C1 segment of cervical spinal cord (tissue), 14 donors: Measurements from ENCODE around the gene RUNX1.

Experiments used
- DNase-seq, 14 donors: peaks; one replicate each; lab custom pipeline; 2025; lab: John Stamatoyannopoulos, UW

The RUNX1 gene

GRCh38 chr21:34992736-34993398, 56.2 kb downstream of the RUNX1 start:
- DNase-seq: peak in 6 of 14 donors; percentile 6 to 66 (median 12)

- DNase-seq: peak in 2 of 14 donors; percentile 8 to 82
These were observed 56.9 kb downstream of the RUNX1 start for GRCh38 chr21:34992180-34992579.

- DNase-seq: peak in 1 of 14 donors; percentile 31
These were observed 57.6 kb downstream of the RUNX1 start for GRCh38 chr21:34991366-34991957.

GRCh38 chr21:34990842-34991241, 58.3 kb downstream of the RUNX1 start:
- DNase-seq: no peak

- no peak for DNase-seq
These were observed 59.6 kb downstream of the RUNX1 start for GRCh38 chr21:34989337-34990151.

GRCh38 chr21:34988625-34989024, 60.5 kb downstream of the RUNX1 start:
- no peak for DNase-seq

- DNase-seq: no peak
These were observed 61.0 kb downstream of the RUNX1 start for GRCh38 chr21:34988139-34988538.

GRCh38 chr21:34987501-34988072, 61.5 kb downstream of the RUNX1 start:
- no peak for DNase-seq

GRCh38 chr21:34986561-34987500, 62.3 kb downstream of the RUNX1 start:
- DNase-seq: no peak

- no peak for DNase-seq
These were observed 64.6 kb downstream of the RUNX1 start for GRCh38 chr21:34984356-34985058.

GRCh38 chr21:34983680-34984086, 65.4 kb downstream of the RUNX1 start:
- no peak for DNase-seq

GRCh38 chr21:34981791-34982190, 67.3 kb downstream of the RUNX1 start:
- no peak for DNase-seq

GRCh38 chr21:34980423-34981115, 68.5 kb downstream of the RUNX1 start:
- no peak for DNase-seq

GRCh38 chr21:34979383-34979782, 69.7 kb downstream of the RUNX1 start:
- DNase-seq: no peak

GRCh38 chr21:34977333-34977732, 71.8 kb downstream of the RUNX1 start:
- DNase-seq: no peak

GRCh38 chr21:34974162-34974981, 74.7 kb downstream of the RUNX1 start:
- DNase-seq: no peak

GRCh38 chr21:34973685-34974084, 75.4 kb downstream of the RUNX1 start:
- no peak for DNase-seq

- no peak for DNase-seq
These were observed 77.4 kb downstream of the RUNX1 start for GRCh38 chr21:34971656-34972055.

GRCh38 chr21:34970566-34970965, 78.5 kb downstream of the RUNX1 start:
- DNase-seq: no peak
